ENCODE results near the gene NFASC. TPM values are rescaled to one million over a fixed set of nuclear protein-coding genes. Genes with fewer than 3 reads are reported as not detected.

Gene NFASC
- total and polyA plus RNA-seq, 12 donors = 1.9 to 24.1 (median 9.2) TPM

DNA sequence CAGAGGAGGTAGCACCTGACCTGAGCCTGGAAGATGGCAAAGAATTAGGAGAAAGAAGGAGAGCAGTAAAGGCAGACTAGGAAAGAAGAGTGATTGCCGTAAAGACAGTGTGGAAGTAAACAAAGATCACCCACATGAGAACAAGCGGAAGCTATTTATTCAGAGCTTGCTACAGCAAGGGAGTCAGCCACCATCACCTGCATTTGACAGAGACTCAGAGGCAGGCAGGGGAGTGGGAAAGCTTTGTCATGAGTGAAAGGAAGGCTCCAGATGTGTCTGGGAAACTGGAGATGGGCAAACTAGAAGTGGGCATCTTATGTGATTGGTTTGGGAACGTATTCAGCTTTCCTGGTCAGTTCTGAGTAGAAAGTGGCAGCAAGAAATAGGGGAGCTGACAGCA is 64.5 kb downstream of the NFASC start:
- Histone ChIP-seq H3K27ac (no peak overlapping the region), H3K9me3 (no peaks in the 10 kb centered on the region), H3K4me3 (no peak overlapping the region), H3K27me3 (peaks cover 0 to 6% (median 0%) of the 10 kb centered on the region in 7 donors), H3K4me1 (peaks cover 0 to 18% (median 9%) of the 10 kb centered on the region in 9 donors), H3K36me3 (no peaks in the 10 kb centered on the region)
- DNase-seq (no peak), ATAC-seq (no peak)
- intact Hi-C loops (cut with DNase I) = loop anchor here in 2 of 10 donors (1.0 to 10.0 kb wide), 2 partner anchors 30 to 70 kb away; no protein-coding TSS in a partner anchor
- TF ChIP-seq, protein P1, sequence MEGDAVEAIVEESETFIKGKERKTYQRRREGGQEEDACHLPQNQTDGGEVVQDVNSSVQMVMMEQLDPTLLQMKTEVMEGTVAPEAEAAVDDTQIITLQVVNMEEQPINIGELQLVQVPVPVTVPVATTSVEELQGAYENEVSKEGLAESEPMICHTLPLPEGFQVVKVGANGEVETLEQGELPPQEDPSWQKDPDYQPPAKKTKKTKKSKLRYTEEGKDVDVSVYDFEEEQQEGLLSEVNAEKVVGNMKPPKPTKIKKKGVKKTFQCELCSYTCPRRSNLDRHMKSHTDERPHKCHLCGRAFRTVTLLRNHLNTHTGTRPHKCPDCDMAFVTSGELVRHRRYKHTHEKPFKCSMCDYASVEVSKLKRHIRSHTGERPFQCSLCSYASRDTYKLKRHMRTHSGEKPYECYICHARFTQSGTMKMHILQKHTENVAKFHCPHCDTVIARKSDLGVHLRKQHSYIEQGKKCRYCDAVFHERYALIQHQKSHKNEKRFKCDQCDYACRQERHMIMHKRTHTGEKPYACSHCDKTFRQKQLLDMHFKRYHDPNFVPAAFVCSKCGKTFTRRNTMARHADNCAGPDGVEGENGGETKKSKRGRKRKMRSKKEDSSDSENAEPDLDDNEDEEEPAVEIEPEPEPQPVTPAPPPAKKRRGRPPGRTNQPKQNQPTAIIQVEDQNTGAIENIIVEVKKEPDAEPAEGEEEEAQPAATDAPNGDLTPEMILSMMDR (IDR thresholded peaks at IDR 0.05) = no peak
- WGBS, 2 donors = 79 to 94% methylated on average over 3 of the region's 3 CpGs

DNA sequence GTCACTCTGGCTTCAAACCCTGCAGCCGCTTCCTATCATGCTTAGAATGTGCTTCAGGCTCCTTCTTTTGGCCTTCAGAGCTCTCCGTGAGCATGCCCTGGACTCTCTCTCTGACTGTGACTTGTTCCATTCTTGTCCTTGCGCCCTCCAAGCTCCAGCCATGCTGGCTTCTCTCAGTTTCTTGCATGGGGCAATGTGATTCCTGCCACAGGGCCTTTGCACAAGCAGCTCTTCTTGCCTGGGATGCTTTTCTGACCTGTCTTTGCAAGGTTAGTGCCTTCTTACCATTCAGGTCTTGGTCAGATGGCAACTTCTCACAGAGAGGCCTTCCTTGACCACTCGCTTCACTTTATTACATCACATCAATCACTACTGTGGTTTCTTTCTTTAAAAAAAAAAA is 66.1 kb downstream of the NFASC start:
- Histone ChIP-seq H3K27ac (no peak overlapping the region), H3K9me3 (no peaks in the 10 kb centered on the region), H3K36me3 (no peaks in the 10 kb centered on the region), H3K27me3 (peaks cover 0 to 9% (median 0%) of the 10 kb centered on the region in 7 donors), H3K4me3 (no peak overlapping the region), H3K4me1 (peaks cover 0 to 9% (median 0%) of the 10 kb centered on the region in 9 donors)
- ATAC-seq (no peak), DNase-seq (no peak)
- TF ChIP-seq, protein P1 (IDR thresholded peaks at IDR 0.05) = no peak
- intact Hi-C loops (cut with DNase I) = loop anchor here in 1 of 10 donors (10.0 kb wide), 1 partner anchor 72 kb away; no protein-coding TSS in a partner anchor
- 74 to 75% methylated on average over 4 of the region's 4 CpGs for WGBS, 2 donors

DNA sequence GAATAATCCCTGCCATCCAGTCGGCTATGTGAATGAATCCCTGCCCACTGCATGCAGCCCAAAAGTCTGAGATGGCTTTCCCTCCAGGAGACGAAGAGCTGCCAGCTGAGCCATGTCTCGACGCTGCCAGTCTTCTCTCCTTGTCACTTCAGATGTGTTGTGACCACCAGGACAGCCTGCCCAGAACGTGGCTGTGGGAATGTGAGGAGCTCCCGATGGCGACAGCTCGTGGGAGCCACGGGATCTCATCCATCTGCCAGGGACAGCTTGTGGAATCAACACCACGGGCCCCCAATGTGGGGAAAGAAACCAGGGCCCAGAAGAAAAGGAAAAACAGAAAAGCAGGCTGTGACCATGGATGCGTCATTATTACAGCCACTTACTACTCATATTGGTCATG is 67.2 kb downstream of the NFASC start:
- Histone ChIP-seq H3K4me3 (no peak overlapping the region), H3K27me3 (peaks cover 0 to 9% (median 0%) of the 10 kb centered on the region in 7 donors), H3K9me3 (no peaks in the 10 kb centered on the region), H3K36me3 (no peaks in the 10 kb centered on the region), H3K4me1 (peaks cover 0 to 8% (median 0%) of the 10 kb centered on the region in 9 donors), H3K27ac (no peak overlapping the region)
- no peak for DNase-seq
- intact Hi-C loops (cut with DNase I) = loop anchor here in 1 of 10 donors (10.0 kb wide), 1 partner anchor 73 kb away; no protein-coding TSS in a partner anchor
- TF ChIP-seq, protein P1 (IDR thresholded peaks at IDR 0.05) = no peak
- 77 to 81% methylated on average over 11 of the region's 11 CpGs for WGBS, 2 donors
- ATAC-seq = no peak

DNA sequence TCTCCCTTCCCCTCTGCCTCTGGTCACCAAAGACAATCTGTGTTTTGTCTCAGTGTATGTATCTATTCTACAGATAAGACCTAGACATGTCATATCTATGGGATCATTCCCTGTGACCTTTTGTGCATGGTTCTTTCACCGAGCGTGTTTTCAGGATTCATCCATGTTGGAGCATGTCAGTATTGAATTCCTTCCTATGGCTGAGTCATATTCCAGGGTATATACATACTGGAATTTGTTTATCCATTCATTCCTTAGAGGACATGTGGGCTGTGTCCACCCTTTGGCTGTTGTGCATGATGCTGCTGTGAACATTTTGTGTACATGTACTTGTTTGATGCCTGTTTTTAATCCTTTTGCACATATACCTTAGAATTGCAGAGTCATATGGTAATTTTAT is 69.9 kb downstream of the NFASC start:
- peaks cover 0 to 8% (median 0%) of the 10 kb centered on the region in 9 donors for H3K4me1 ChIP-seq
- H3K27me3 ChIP-seq = peaks cover 0 to 3% (median 0%) of the 10 kb centered on the region in 7 donors
- WGBS, 2 donors = 87 to 88% methylated on average over 2 of the region's 2 CpGs
- no peaks in the 10 kb centered on the region for H3K9me3 ChIP-seq
- no peaks in the 10 kb centered on the region for H3K36me3 ChIP-seq
- no peak for DNase-seq
- no peak overlapping the region for H3K27ac ChIP-seq
- no peak overlapping the region for H3K4me3 ChIP-seq
- intact Hi-C loops (cut with DNase I) = loop anchor here in 9 of 10 donors (2.0 to 10.0 kb wide), 9 partner anchors 53 to 376 kb away; partner anchors contain the start of gene NFASC (in 1 of the 9)
- ATAC-seq = no peak
- TF ChIP-seq, protein P1 (IDR thresholded peaks at IDR 0.05) = no peak
